HAP-1 (cell line): ENCODE data around the gene KCNQ1OT1.

Experiments used
- DNase-seq, 2 experiments: peaks; one replicate each; pipeline ENCODE4 v3.0.0-alpha.2; 2016 to 2020; ENCODE audit warnings: low spot score in 2 of 2
- H3K27me3 ChIP-seq: fragments of 250-450 bp; sonication (Bioruptor Pico); 2 replicates; pipeline ENCODE4 v1.5.1; 2020; ENCODE audit warnings: low read depth, mild to moderate bottlenecking, moderate library complexity
- H3K36me3 ChIP-seq: fragments of 250-450 bp; sonication (Bioruptor Pico); replicated peaks from 2 replicates; pipeline ENCODE4 v1.5.1; 2020; ENCODE audit warnings: mild to moderate bottlenecking
- H3K4me1 ChIP-seq: fragments of 250-450 bp; sonication (Bioruptor Pico); 2 replicates; pipeline ENCODE4 v1.5.1; 2020; ENCODE audit warnings: mild to moderate bottlenecking
- H3K4me3 ChIP-seq: fragments of 250-450 bp; sonication (Bioruptor Pico); 2 replicates; pipeline ENCODE4 v1.5.1; 2020; ENCODE audit warnings: mild to moderate bottlenecking, moderate library complexity
- H3K9me3 ChIP-seq: fragments of 250-450 bp; sonication (Bioruptor Pico); 2 replicates; pipeline ENCODE4 v1.5.1; 2020; ENCODE audit warnings: mild to moderate bottlenecking, moderate library complexity
- in situ Hi-C: fragments of 300-500 bp; cut with MboI; formaldehyde crosslinking; loops from 3 replicates; pipeline ENCODE4 v1.14.3; 2020; ENCODE audit warnings: low sequenced_read_pairs, inconsistent platforms, mixed read lengths

KCNQ1OT1 gene

GRCh38 chr11:2672553-2673249 lies 27.1 kb downstream of the KCNQ1OT1 start:
- in situ Hi-C loops = no loop called here
- no peaks in the 10 kb centered on the region for H3K4me1 ChIP-seq
- no peak overlapping the region for H3K4me3 ChIP-seq
- H3K9me3 ChIP-seq = no peaks in the 10 kb centered on the region
- no peaks in the 10 kb centered on the region for H3K36me3 ChIP-seq
- H3K27me3 ChIP-seq = no peaks in the 10 kb centered on the region
- peak in 1 of 2 experiments; percentile 1 for DNase-seq

- Histone ChIP-seq H3K4me3 (no peak overlapping the region), H3K4me1 (no peaks in the 10 kb centered on the region), H3K9me3 (no peaks in the 10 kb centered on the region), H3K36me3 (no peaks in the 10 kb centered on the region), H3K27me3 (no peaks in the 10 kb centered on the region)
- DNase-seq = peak in 1 of 2 experiments; percentile 1
- in situ Hi-C loops = no loop called here
These were observed 28.0 kb downstream of the KCNQ1OT1 start for GRCh38 chr11:2671748-2672147.

- H3K4me3 ChIP-seq = no peak overlapping the region
- H3K4me1 ChIP-seq = no peaks in the 10 kb centered on the region
- in situ Hi-C loops = no loop called here
- H3K36me3 ChIP-seq = no peaks in the 10 kb centered on the region
- no peaks in the 10 kb centered on the region for H3K9me3 ChIP-seq
- H3K27me3 ChIP-seq = no peaks in the 10 kb centered on the region
- peak in 1 of 2 experiments; percentile 1 for DNase-seq
These were observed 29.2 kb downstream of the KCNQ1OT1 start for GRCh38 chr11:2670541-2671100.

- in situ Hi-C loops = no loop called here
- Histone ChIP-seq H3K36me3 (no peaks in the 10 kb centered on the region), H3K27me3 (no peaks in the 10 kb centered on the region), H3K4me3 (no peak overlapping the region), H3K4me1 (no peaks in the 10 kb centered on the region), H3K9me3 (no peaks in the 10 kb centered on the region)
- no peak for DNase-seq
These were observed 29.9 kb downstream of the KCNQ1OT1 start for GRCh38 chr11:2669634-2670469.

GRCh38 chr11:2668876-2669275 lies 30.9 kb downstream of the KCNQ1OT1 start:
- Histone ChIP-seq H3K4me3 (no peak overlapping the region), H3K27me3 (no peaks in the 10 kb centered on the region), H3K9me3 (no peaks in the 10 kb centered on the region), H3K36me3 (no peaks in the 10 kb centered on the region), H3K4me1 (no peaks in the 10 kb centered on the region)
- DNase-seq = no peak
- in situ Hi-C loops = no loop called here

- Histone ChIP-seq H3K36me3 (no peaks in the 10 kb centered on the region), H3K4me1 (no peaks in the 10 kb centered on the region), H3K9me3 (no peaks in the 10 kb centered on the region), H3K4me3 (no peak overlapping the region), H3K27me3 (no peaks in the 10 kb centered on the region)
- in situ Hi-C loops = no loop called here
- DNase-seq = no peak
These were observed 31.9 kb downstream of the KCNQ1OT1 start for GRCh38 chr11:2667940-2668339.

- no peaks in the 10 kb centered on the region for H3K9me3 ChIP-seq
- DNase-seq = peak in 1 of 2 experiments; percentile 0
- in situ Hi-C loops = no loop called here
- H3K36me3 ChIP-seq = no peaks in the 10 kb centered on the region
- H3K4me3 ChIP-seq = no peak overlapping the region
- no peaks in the 10 kb centered on the region for H3K4me1 ChIP-seq
- no peaks in the 10 kb centered on the region for H3K27me3 ChIP-seq
These were observed 32.8 kb downstream of the KCNQ1OT1 start for GRCh38 chr11:2666828-2667570.

- Histone ChIP-seq H3K4me3 (no peak overlapping the region), H3K27me3 (no peaks in the 10 kb centered on the region), H3K36me3 (no peaks in the 10 kb centered on the region), H3K4me1 (no peaks in the 10 kb centered on the region), H3K9me3 (no peaks in the 10 kb centered on the region)
- peak in 1 of 2 experiments; percentile 1 for DNase-seq
- in situ Hi-C loops = no loop called here
These were observed 33.4 kb downstream of the KCNQ1OT1 start for GRCh38 chr11:2666401-2666741.

GRCh38 chr11:2665526-2666400 lies 34.0 kb downstream of the KCNQ1OT1 start:
- H3K27me3 ChIP-seq = no peaks in the 10 kb centered on the region
- H3K4me3 ChIP-seq = no peak overlapping the region
- in situ Hi-C loops = no loop called here
- DNase-seq = peak in 1 of 2 experiments; percentile 2
- H3K4me1 ChIP-seq = no peaks in the 10 kb centered on the region
- no peaks in the 10 kb centered on the region for H3K36me3 ChIP-seq
- H3K9me3 ChIP-seq = no peaks in the 10 kb centered on the region

- no peaks in the 10 kb centered on the region for H3K4me1 ChIP-seq
- no peak for DNase-seq
- H3K4me3 ChIP-seq = no peak overlapping the region
- in situ Hi-C loops = no loop called here
- no peaks in the 10 kb centered on the region for H3K9me3 ChIP-seq
- H3K27me3 ChIP-seq = no peaks in the 10 kb centered on the region
- no peaks in the 10 kb centered on the region for H3K36me3 ChIP-seq
These were observed 34.8 kb downstream of the KCNQ1OT1 start for GRCh38 chr11:2664791-2665525.

GRCh38 chr11:2664376-2664775 lies 35.4 kb downstream of the KCNQ1OT1 start:
- H3K9me3 ChIP-seq = no peaks in the 10 kb centered on the region
- no peak for DNase-seq
- H3K27me3 ChIP-seq = no peaks in the 10 kb centered on the region
- H3K36me3 ChIP-seq = no peaks in the 10 kb centered on the region
- H3K4me1 ChIP-seq = no peaks in the 10 kb centered on the region
- in situ Hi-C loops = no loop called here
- H3K4me3 ChIP-seq = no peak overlapping the region

GRCh38 chr11:2663915-2664314 lies 35.9 kb downstream of the KCNQ1OT1 start:
- DNase-seq = no peak
- in situ Hi-C loops = no loop called here
- Histone ChIP-seq H3K4me1 (no peaks in the 10 kb centered on the region), H3K36me3 (no peaks in the 10 kb centered on the region), H3K9me3 (no peaks in the 10 kb centered on the region), H3K4me3 (no peak overlapping the region), H3K27me3 (no peaks in the 10 kb centered on the region)
